Measurements from ENCODE around the gene TUBB4B.

TUBB4B gene

GRCh38 chr9:137245450-137246421, 4.6 kb downstream of the TUBB4B start:
- no peaks in the 10 kb centered on the region for H3F3A ChIP-seq (ENCODE audit: insufficient read depth, low read length)
- H4K20me1 ChIP-seq (ENCODE audit: insufficient read depth, low read length): no peaks in the 10 kb centered on the region
- H3K79me2 ChIP-seq (ENCODE audit: insufficient read depth, low read length): peaks cover 6% of the 10 kb centered on the region; the same call in 1 of the 2 replicates
- H3K9me2 ChIP-seq (ENCODE audit: low read depth, low read length): no peaks in the 10 kb centered on the region
- H3K9me3 ChIP-seq (ENCODE audit: low read length): no peaks in the 10 kb centered on the region
- H3K27ac ChIP-seq (ENCODE audit: low read depth, low read length, poor library complexity, severe bottlenecking): no peak overlapping the region
- TF ChIP-seq EZH2 (IDR thresholded peaks at IDR 0.05; ENCODE audit: borderline replicate concordance, low read length): no peak
- peaks cover 19% of the 10 kb centered on the region for H3K4me1 ChIP-seq (ENCODE audit: insufficient read depth, low read length, severe bottlenecking)
- 0 out of 2 replicates have a peak, but pooled peaks cover 6% of the 10 kb centered on the region for H3K27me3 ChIP-seq (ENCODE audit: insufficient read depth, low read length)
- no peak overlapping the region for H3K9ac ChIP-seq (ENCODE audit: low read length)
- H3K4me2 ChIP-seq (ENCODE audit: low read length): no peak overlapping the region
- peaks cover 28% of the 10 kb centered on the region for H3K36me3 ChIP-seq (ENCODE audit: insufficient read depth, low read length)
- H2AFZ ChIP-seq (ENCODE audit: low read length): no peak overlapping the region
- H3K4me3 ChIP-seq (ENCODE audit: low read depth, low read length, poor library complexity, severe bottlenecking): no peak overlapping the region

- Histone ChIP-seq H3F3A (ENCODE audit: insufficient read depth, low read length) (no peaks in the 10 kb centered on the region), H3K27me3 (ENCODE audit: insufficient read depth, low read length) (peaks cover 6% of the 10 kb centered on the region; the same call in 1 of the 2 replicates), H3K9me3 (ENCODE audit: low read length) (no peaks in the 10 kb centered on the region), H4K20me1 (ENCODE audit: insufficient read depth, low read length) (no peaks in the 10 kb centered on the region), H3K4me2 (ENCODE audit: low read length) (no peak overlapping the region), H3K79me2 (ENCODE audit: insufficient read depth, low read length) (no peaks in the 10 kb centered on the region), H3K4me1 (ENCODE audit: insufficient read depth, low read length, severe bottlenecking) (peaks cover 19% of the 10 kb centered on the region), H3K9ac (ENCODE audit: low read length) (no peak overlapping the region), H3K27ac (ENCODE audit: low read depth, low read length, poor library complexity, severe bottlenecking) (no peak overlapping the region), H3K9me2 (ENCODE audit: low read depth, low read length) (no peaks in the 10 kb centered on the region), H3K4me3 (ENCODE audit: low read depth, low read length, poor library complexity, severe bottlenecking) (no peak overlapping the region), H2AFZ (ENCODE audit: low read length) (no peak overlapping the region), H3K36me3 (ENCODE audit: insufficient read depth, low read length) (peaks cover 20% of the 10 kb centered on the region)
- TF ChIP-seq CTCF (IDR thresholded peaks at IDR 0.05; ENCODE audit: low read length): no peak
- no peak for TF ChIP-seq EZH2 (IDR thresholded peaks at IDR 0.05; ENCODE audit: borderline replicate concordance, low read length)
Observed at GRCh38 chr9:137247135-137247915, 6.2 kb downstream of the TUBB4B start.

GRCh38 chr9:137247916-137248175, 6.8 kb downstream of the TUBB4B start:
- Histone ChIP-seq H4K20me1 (ENCODE audit: insufficient read depth, low read length) (no peaks in the 10 kb centered on the region), H3K9me3 (ENCODE audit: low read length) (no peaks in the 10 kb centered on the region), H3K36me3 (ENCODE audit: insufficient read depth, low read length) (peaks cover 15% of the 10 kb centered on the region), H3K79me2 (ENCODE audit: insufficient read depth, low read length) (no peaks in the 10 kb centered on the region), H3K27me3 (ENCODE audit: insufficient read depth, low read length) (peaks cover 6% of the 10 kb centered on the region; the same call in 1 of the 2 replicates), H2AFZ (ENCODE audit: low read length) (no peak overlapping the region), H3K9ac (ENCODE audit: low read length) (no peak overlapping the region), H3K9me2 (ENCODE audit: low read depth, low read length) (no peaks in the 10 kb centered on the region), H3K4me3 (ENCODE audit: low read depth, low read length, poor library complexity, severe bottlenecking) (no peak overlapping the region), H3K27ac (ENCODE audit: low read depth, low read length, poor library complexity, severe bottlenecking) (no peak overlapping the region), H3F3A (ENCODE audit: insufficient read depth, low read length) (no peaks in the 10 kb centered on the region), H3K4me1 (ENCODE audit: insufficient read depth, low read length, severe bottlenecking) (peaks cover 19% of the 10 kb centered on the region), H3K4me2 (ENCODE audit: low read length) (no peak overlapping the region)
- TF ChIP-seq EZH2 (IDR thresholded peaks at IDR 0.05; ENCODE audit: borderline replicate concordance, low read length) (no peak), CTCF (IDR thresholded peaks at IDR 0.05; ENCODE audit: low read length) (no peak)
